H1 (cell line): ENCODE measurements around the gene CAPN8. TPM values are rescaled to one million over a fixed set of nuclear protein-coding genes. Genes with fewer than 3 reads are reported as not detected.

ENCODE experiments used
- CBX8 ChIP-seq: fragments of 300-800, 300-1000 bp; sonication (generic); IDR thresholded peaks from 2 replicates; pipeline ENCODE4 v1.7.1; 2016; ENCODE audit warnings: low read depth, low read length, borderline replicate concordance
- CREB1 ChIP-seq: IDR thresholded peaks from 2 replicates; pipeline ENCODE4 v1.6.1; 2012; ENCODE audit warnings: inconsistent platforms
- HDAC2 ChIP-seq, 2 experiments: fragments of 300-600 bp in 1 of 2; sonication (generic) in 1 of 2; IDR thresholded peaks; 2 replicates each; pipeline ENCODE4 v1.6.1; 2011 to 2012; ENCODE audit warnings: low read depth in 2 of 2, low read length in 2 of 2, mild to moderate bottlenecking in 2 of 2, moderate library complexity in 2 of 2, borderline replicate concordance in 1 of 2, inconsistent platforms in 1 of 2
- HDAC6 ChIP-seq: IDR thresholded peaks from one replicate; pipeline ENCODE4 v1.7.1; 2012; ENCODE audit warnings: low read depth, mild to moderate bottlenecking, inconsistent platforms, low read length, moderate library complexity
- PHF8 ChIP-seq: fragments of 200-600 bp; sonication (generic); conservative IDR thresholded peaks from 2 replicates; pipeline ENCODE4 v1.7.1; 2012; ENCODE audit warnings: low read depth, mild to moderate bottlenecking, inconsistent platforms, low read length, moderate library complexity
- POLR2A ChIP-seq, 2 experiments: IDR thresholded peaks; 1 replicate in 1 of 2; 2 replicates in 1 of 2; pipeline ENCODE4 v1.6.1; 2011; ENCODE audit warnings: low read depth in 2 of 2, low read length in 2 of 2, mild to moderate bottlenecking in 2 of 2; ENCODE audit errors: control extremely low read depth in 1 of 2
- POU5F1 ChIP-seq: IDR thresholded peaks from 2 replicates; pipeline ENCODE4 v1.6.1; 2011; ENCODE audit warnings: low read depth, mild to moderate bottlenecking, low read length, moderate library complexity
- RFX5 ChIP-seq: IDR thresholded peaks from 2 replicates; pipeline ENCODE4 v1.6.1; 2011; ENCODE audit warnings: low read depth, low read length, improper control_type of control experiment, borderline replicate concordance
- SAP30 ChIP-seq: fragments of 300-600 bp; sonication (generic); IDR thresholded peaks from 2 replicates; pipeline ENCODE4 v1.7.1; 2012; ENCODE audit warnings: low read length, moderate library complexity, mild to moderate bottlenecking, inconsistent platforms; ENCODE audit not compliant: insufficient read depth, insufficient replicate concordance
- SIRT6 ChIP-seq: IDR thresholded peaks from one replicate; pipeline ENCODE4 v1.7.1; 2012; ENCODE audit warnings: low read length, inconsistent platforms
- SP1 ChIP-seq: IDR thresholded peaks from 2 replicates; pipeline ENCODE4 v1.6.1; 2011; ENCODE audit warnings: low read depth, low read length
- SRF ChIP-seq: IDR thresholded peaks from 2 replicates; pipeline ENCODE4 v1.6.1; 2011; ENCODE audit warnings: mild to moderate bottlenecking, low read depth, low read length, moderate library complexity
- polyA plus RNA-seq, 7 experiments: library from polyadenylated mRNA; depleted of rRNA in 3 of 7; stranded (reverse) in 5 of 7; unstranded in 2 of 7; fragments of >200 nt in 5 of 7; fragments of 200-250 nt in 2 of 7; gene quantifications; 1 replicate in 5 of 7; 2 replicates in 1 of 7; 4 replicates in 1 of 7; pipeline versions ENCODE4 v1.2.1 to v1.2.3, GENCODE V29; 2011 to 2013; ENCODE audit warnings: missing spikeins in 2 of 7, mixed read lengths in 2 of 7
- total RNA-seq: library from RNA; stranded (reverse); fragmentation: NEBNext Ultra II Directional; extraction: Animal tissue kit (Norgen Biotek cat#: 25700); gene quantifications from 2 replicates; pipeline ENCODE4 v1.2.1, GENCODE V29; 2021
- TF ChIP-seq, protein P1 (sequence below): fragments of 300-600 bp; sonication (generic); IDR thresholded peaks from 2 replicates; pipeline ENCODE4 v1.7.1; 2012; ENCODE audit warnings: low read length, moderate library complexity, mild to moderate bottlenecking, inconsistent platforms; ENCODE audit not compliant: insufficient replicate concordance

Gene CAPN8
- total and polyA plus RNA-seq, 2 of the 8 experiments (the other 6 are each of a cell fraction or from before 2014, with no cell fraction given) = 0.20 to 0.26 TPM

DNA sequence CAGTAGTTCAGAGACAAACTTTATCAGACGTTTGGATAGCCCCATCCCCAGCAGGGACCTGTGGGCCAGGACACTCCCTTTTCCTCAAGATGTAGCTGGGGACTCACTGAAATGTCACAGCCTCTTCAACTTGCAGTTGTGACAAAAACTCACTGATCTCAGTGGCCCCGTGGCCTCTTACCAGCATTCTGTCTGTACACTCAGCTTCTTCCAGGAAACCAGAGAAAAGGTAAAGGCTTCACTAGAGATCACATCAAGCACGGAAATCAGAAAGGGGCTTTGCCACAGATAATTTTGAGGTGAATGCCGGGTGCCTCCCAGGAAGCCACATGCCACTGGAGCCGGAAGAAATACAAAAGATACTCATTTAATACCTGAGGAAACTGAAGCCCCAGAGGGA is 150.1 kb downstream of the CAPN8 start (continued):
- TF ChIP-seq, protein P1, sequence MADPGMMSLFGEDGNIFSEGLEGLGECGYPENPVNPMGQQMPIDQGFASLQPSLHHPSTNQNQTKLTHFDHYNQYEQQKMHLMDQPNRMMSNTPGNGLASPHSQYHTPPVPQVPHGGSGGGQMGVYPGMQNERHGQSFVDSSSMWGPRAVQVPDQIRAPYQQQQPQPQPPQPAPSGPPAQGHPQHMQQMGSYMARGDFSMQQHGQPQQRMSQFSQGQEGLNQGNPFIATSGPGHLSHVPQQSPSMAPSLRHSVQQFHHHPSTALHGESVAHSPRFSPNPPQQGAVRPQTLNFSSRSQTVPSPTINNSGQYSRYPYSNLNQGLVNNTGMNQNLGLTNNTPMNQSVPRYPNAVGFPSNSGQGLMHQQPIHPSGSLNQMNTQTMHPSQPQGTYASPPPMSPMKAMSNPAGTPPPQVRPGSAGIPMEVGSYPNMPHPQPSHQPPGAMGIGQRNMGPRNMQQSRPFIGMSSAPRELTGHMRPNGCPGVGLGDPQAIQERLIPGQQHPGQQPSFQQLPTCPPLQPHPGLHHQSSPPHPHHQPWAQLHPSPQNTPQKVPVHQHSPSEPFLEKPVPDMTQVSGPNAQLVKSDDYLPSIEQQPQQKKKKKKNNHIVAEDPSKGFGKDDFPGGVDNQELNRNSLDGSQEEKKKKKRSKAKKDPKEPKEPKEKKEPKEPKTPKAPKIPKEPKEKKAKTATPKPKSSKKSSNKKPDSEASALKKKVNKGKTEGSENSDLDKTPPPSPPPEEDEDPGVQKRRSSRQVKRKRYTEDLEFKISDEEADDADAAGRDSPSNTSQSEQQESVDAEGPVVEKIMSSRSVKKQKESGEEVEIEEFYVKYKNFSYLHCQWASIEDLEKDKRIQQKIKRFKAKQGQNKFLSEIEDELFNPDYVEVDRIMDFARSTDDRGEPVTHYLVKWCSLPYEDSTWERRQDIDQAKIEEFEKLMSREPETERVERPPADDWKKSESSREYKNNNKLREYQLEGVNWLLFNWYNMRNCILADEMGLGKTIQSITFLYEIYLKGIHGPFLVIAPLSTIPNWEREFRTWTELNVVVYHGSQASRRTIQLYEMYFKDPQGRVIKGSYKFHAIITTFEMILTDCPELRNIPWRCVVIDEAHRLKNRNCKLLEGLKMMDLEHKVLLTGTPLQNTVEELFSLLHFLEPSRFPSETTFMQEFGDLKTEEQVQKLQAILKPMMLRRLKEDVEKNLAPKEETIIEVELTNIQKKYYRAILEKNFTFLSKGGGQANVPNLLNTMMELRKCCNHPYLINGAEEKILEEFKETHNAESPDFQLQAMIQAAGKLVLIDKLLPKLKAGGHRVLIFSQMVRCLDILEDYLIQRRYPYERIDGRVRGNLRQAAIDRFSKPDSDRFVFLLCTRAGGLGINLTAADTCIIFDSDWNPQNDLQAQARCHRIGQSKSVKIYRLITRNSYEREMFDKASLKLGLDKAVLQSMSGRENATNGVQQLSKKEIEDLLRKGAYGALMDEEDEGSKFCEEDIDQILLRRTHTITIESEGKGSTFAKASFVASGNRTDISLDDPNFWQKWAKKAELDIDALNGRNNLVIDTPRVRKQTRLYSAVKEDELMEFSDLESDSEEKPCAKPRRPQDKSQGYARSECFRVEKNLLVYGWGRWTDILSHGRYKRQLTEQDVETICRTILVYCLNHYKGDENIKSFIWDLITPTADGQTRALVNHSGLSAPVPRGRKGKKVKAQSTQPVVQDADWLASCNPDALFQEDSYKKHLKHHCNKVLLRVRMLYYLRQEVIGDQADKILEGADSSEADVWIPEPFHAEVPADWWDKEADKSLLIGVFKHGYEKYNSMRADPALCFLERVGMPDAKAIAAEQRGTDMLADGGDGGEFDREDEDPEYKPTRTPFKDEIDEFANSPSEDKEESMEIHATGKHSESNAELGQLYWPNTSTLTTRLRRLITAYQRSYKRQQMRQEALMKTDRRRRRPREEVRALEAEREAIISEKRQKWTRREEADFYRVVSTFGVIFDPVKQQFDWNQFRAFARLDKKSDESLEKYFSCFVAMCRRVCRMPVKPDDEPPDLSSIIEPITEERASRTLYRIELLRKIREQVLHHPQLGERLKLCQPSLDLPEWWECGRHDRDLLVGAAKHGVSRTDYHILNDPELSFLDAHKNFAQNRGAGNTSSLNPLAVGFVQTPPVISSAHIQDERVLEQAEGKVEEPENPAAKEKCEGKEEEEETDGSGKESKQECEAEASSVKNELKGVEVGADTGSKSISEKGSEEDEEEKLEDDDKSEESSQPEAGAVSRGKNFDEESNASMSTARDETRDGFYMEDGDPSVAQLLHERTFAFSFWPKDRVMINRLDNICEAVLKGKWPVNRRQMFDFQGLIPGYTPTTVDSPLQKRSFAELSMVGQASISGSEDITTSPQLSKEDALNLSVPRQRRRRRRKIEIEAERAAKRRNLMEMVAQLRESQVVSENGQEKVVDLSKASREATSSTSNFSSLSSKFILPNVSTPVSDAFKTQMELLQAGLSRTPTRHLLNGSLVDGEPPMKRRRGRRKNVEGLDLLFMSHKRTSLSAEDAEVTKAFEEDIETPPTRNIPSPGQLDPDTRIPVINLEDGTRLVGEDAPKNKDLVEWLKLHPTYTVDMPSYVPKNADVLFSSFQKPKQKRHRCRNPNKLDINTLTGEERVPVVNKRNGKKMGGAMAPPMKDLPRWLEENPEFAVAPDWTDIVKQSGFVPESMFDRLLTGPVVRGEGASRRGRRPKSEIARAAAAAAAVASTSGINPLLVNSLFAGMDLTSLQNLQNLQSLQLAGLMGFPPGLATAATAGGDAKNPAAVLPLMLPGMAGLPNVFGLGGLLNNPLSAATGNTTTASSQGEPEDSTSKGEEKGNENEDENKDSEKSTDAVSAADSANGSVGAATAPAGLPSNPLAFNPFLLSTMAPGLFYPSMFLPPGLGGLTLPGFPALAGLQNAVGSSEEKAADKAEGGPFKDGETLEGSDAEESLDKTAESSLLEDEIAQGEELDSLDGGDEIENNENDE = no peak
- TF ChIP-seq HDAC6 (no peak), SIRT6 (no peak), HDAC2 (IDR thresholded peaks at IDR 0.05; ENCODE audit: borderline replicate concordance in 1 of 2, low read depth in 2 of 2, low read length in 2 of 2) (no peak), SAP30 (no peak), POLR2A (IDR thresholded peaks at IDR 0.05; ENCODE audit: control extremely low read depth in 1 of 2, low read depth in 2 of 2, low read length in 2 of 2) (no peak), PHF8 (no peak), POU5F1 (no peak), CREB1 (no peak), SP1 (no peak), RFX5 (no peak), CBX8 (no peak), SRF (no peak)
